Measurements from ENCODE around the gene PAOX.

The PAOX gene

GRCh38 chr10:133399123-133399601 is 20.1 kb downstream of the PAOX start:
- H2AFZ ChIP-seq (ENCODE audit: low read length, unreplicated experiment): no peak overlapping the region
- H3K4me3 ChIP-seq (ENCODE audit: low read depth, low read length): no peak overlapping the region
- peaks cover 7% of the 10 kb centered on the region for H3K4me1 ChIP-seq (ENCODE audit: control insufficient read depth, insufficient read depth, low read length, unreplicated experiment)
- H3K27me3 ChIP-seq (ENCODE audit: insufficient read depth, low read length): no peaks in the 10 kb centered on the region
- H3K27ac ChIP-seq (ENCODE audit: low read depth, low read length): no peak overlapping the region
- H3K36me3 ChIP-seq (ENCODE audit: insufficient read depth, low read length): peaks cover 15% of the 10 kb centered on the region; the same call in 1 of the 2 replicates
- peaks cover 39% of the 10 kb centered on the region for H3K79me2 ChIP-seq (ENCODE audit: control insufficient read depth, insufficient read depth, low read length, unreplicated experiment)

DNA sequence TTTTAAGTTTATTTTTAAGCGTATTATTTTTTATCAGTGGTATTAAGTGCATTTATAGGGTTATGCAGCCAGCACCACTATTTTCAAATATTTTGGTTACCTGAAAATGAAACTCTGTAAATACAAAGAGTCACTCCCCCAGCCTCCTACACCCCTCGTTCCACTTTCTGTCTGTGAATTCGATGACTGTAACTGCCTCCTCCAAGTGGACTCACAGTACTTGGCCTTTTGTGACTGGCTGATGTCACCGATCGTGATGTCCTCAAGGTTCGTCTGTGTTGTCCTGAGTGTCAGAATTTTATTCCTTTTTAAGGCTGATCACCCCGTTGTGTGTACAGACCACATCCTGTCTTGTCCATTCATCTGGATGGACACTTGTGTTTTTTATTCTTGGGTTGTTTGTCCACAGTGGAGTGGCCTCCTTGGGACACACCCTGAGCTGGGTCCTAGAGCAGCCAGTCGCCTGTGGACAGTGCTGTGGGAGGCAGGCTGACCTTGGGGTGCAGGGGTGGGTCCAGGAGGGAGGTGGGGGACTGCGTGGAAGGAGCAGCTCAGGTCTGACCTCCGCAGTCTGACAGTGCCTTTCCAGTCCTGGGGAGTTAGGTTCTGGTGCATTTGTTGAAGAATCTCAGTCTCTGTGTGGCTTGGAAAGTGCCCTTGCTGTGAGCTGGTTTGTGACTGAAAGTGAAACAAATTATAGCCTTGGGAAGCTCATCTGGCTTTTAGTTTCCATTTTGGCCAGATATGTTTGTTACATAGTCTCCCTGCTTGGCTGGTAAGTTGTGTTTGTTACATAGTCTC is 21.8 kb downstream of the PAOX start:
- peaks cover 20% of the 10 kb centered on the region; the same call in 1 of the 2 replicates for H3K36me3 ChIP-seq (ENCODE audit: insufficient read depth, low read length)
- peaks cover 11% of the 10 kb centered on the region for H3K4me1 ChIP-seq (ENCODE audit: control insufficient read depth, insufficient read depth, low read length, unreplicated experiment)
- H3K27me3 ChIP-seq (ENCODE audit: insufficient read depth, low read length): no peaks in the 10 kb centered on the region
- no peak overlapping the region for H3K27ac ChIP-seq (ENCODE audit: low read depth, low read length)
- H3K4me3 ChIP-seq (ENCODE audit: low read depth, low read length): no peak overlapping the region
- no peak overlapping the region for H2AFZ ChIP-seq (ENCODE audit: low read length, unreplicated experiment)
- peaks cover 27% of the 10 kb centered on the region for H3K79me2 ChIP-seq (ENCODE audit: control insufficient read depth, insufficient read depth, low read length, unreplicated experiment)

GRCh38 chr10:133401500-133401899 is 22.4 kb downstream of the PAOX start:
- Histone ChIP-seq H3K4me1 (ENCODE audit: control insufficient read depth, insufficient read depth, low read length, unreplicated experiment) (peaks cover 14% of the 10 kb centered on the region), H2AFZ (ENCODE audit: low read length, unreplicated experiment) (no peak overlapping the region), H3K36me3 (ENCODE audit: insufficient read depth, low read length) (peaks cover 20% of the 10 kb centered on the region; the same call in 1 of the 2 replicates), H3K4me3 (ENCODE audit: low read depth, low read length) (no peak overlapping the region), H3K79me2 (ENCODE audit: control insufficient read depth, insufficient read depth, low read length, unreplicated experiment) (peaks cover 21% of the 10 kb centered on the region), H3K27ac (ENCODE audit: low read depth, low read length) (no peak overlapping the region), H3K27me3 (ENCODE audit: insufficient read depth, low read length) (no peaks in the 10 kb centered on the region)

DNA sequence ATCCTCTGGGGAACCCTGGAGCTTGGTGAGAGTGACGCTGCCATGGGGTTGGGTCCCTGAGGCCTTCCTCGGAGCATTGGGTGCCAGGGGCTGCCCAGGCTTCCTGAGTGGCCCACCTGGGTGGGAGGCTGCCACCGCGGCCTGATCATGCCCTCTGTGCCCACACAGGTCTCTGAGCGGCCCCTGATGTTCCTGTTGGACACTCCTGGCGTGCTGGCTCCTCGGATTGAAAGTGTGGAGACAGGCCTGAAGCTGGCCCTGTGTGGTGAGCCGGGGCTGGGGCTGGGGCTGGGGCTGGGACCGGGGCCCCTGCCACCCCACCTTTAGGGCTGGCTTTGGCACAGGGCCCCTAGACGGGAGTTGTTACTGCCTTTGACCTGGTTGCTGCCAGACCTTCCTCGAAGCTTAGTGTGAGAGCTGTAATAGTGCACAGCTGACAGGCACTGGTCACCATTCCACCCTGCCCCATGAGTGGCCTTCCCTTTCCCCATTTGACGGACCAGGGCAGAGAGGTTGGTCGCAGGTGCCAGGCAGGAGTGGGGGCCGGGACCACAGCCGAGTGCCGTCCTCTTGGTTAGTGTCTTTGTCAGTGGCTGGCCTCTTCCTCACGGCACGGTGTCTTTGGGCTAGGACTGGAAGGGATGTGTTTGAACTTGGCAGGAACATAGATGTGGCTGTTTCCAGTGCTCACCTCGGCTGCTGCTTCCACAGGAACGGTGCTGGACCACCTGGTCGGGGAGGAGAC is 23.1 kb downstream of the PAOX start:
- Histone ChIP-seq H3K4me3 (ENCODE audit: low read depth, low read length) (no peak overlapping the region), H3K27ac (ENCODE audit: low read depth, low read length) (no peak overlapping the region), H2AFZ (ENCODE audit: low read length, unreplicated experiment) (no peak overlapping the region), H3K4me1 (ENCODE audit: control insufficient read depth, insufficient read depth, low read length, unreplicated experiment) (peaks cover 14% of the 10 kb centered on the region), H3K36me3 (ENCODE audit: insufficient read depth, low read length) (peaks cover 20% of the 10 kb centered on the region; the same call in 1 of the 2 replicates), H3K27me3 (ENCODE audit: insufficient read depth, low read length) (no peaks in the 10 kb centered on the region), H3K79me2 (ENCODE audit: control insufficient read depth, insufficient read depth, low read length, unreplicated experiment) (peaks cover 25% of the 10 kb centered on the region)

DNA sequence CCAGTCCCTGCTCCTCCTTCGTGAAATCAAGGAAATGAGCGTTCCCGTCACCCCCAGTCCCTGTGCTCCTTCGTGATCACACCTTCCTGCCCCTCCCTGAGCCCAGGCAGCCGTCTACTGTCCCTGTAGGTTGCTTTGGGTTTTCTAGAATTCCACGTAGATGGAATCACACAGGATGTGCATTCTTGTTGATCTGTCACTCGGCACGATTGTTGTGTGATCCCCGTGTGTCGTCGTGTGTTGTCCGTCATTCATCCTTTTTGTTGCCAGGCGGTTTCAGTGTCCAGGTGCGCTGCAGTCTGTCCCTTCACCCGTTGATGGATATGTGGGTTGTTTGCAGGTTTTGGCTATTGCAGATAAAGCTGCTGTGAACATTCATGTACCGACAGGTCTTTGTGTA is 24.3 kb downstream of the PAOX start:
- H3K36me3 ChIP-seq (ENCODE audit: insufficient read depth, low read length): peaks cover 28% of the 10 kb centered on the region
- no peak overlapping the region for H3K4me3 ChIP-seq (ENCODE audit: low read depth, low read length)

GRCh38 chr10:133403784-133404183 is 24.7 kb downstream of the PAOX start:
- no peak overlapping the region for H3K27ac ChIP-seq (ENCODE audit: low read depth, low read length)
- no peak overlapping the region for H2AFZ ChIP-seq (ENCODE audit: low read length, unreplicated experiment)
- H3K4me3 ChIP-seq (ENCODE audit: low read depth, low read length): no peak overlapping the region
- H3K4me1 ChIP-seq (ENCODE audit: control insufficient read depth, insufficient read depth, low read length, unreplicated experiment): peaks cover 14% of the 10 kb centered on the region
- peaks cover 33% of the 10 kb centered on the region for H3K79me2 ChIP-seq (ENCODE audit: control insufficient read depth, insufficient read depth, low read length, unreplicated experiment)
- no peaks in the 10 kb centered on the region for H3K27me3 ChIP-seq (ENCODE audit: insufficient read depth, low read length)
- peaks cover 32% of the 10 kb centered on the region for H3K36me3 ChIP-seq (ENCODE audit: insufficient read depth, low read length)

More for the DNA sequence above, 24.3 kb downstream of the PAOX start:
- Histone ChIP-seq H3K27me3 (ENCODE audit: insufficient read depth, low read length) (no peaks in the 10 kb centered on the region), H2AFZ (ENCODE audit: low read length, unreplicated experiment) (no peak overlapping the region), H3K79me2 (ENCODE audit: control insufficient read depth, insufficient read depth, low read length, unreplicated experiment) (peaks cover 33% of the 10 kb centered on the region), H3K4me1 (ENCODE audit: control insufficient read depth, insufficient read depth, low read length, unreplicated experiment) (peaks cover 14% of the 10 kb centered on the region), H3K27ac (ENCODE audit: low read depth, low read length) (no peak overlapping the region)

- Histone ChIP-seq H3K27me3 (ENCODE audit: insufficient read depth, low read length) (no peaks in the 10 kb centered on the region), H3K27ac (ENCODE audit: low read depth, low read length) (peak overlapping the region; percentile 13; the same call in 1 of the 2 replicates), H2AFZ (ENCODE audit: low read length, unreplicated experiment) (no peak overlapping the region), H3K79me2 (ENCODE audit: control insufficient read depth, insufficient read depth, low read length, unreplicated experiment) (peaks cover 36% of the 10 kb centered on the region), H3K4me1 (ENCODE audit: control insufficient read depth, insufficient read depth, low read length, unreplicated experiment) (peaks cover 14% of the 10 kb centered on the region), H3K4me3 (ENCODE audit: low read depth, low read length) (no peak overlapping the region), H3K36me3 (ENCODE audit: insufficient read depth, low read length) (peaks cover 43% of the 10 kb centered on the region)
Observed at GRCh38 chr10:133405272-133405671, 26.2 kb downstream of the PAOX start.

GRCh38 chr10:133405844-133406527 is 26.9 kb downstream of the PAOX start:
- peak overlapping the region; percentile 13; the same call in 1 of the 2 replicates for H3K27ac ChIP-seq (ENCODE audit: low read depth, low read length)
- no peaks in the 10 kb centered on the region for H3K27me3 ChIP-seq (ENCODE audit: insufficient read depth, low read length)
- peaks cover 38% of the 10 kb centered on the region for H3K79me2 ChIP-seq (ENCODE audit: control insufficient read depth, insufficient read depth, low read length, unreplicated experiment)
- no peak overlapping the region for H2AFZ ChIP-seq (ENCODE audit: low read length, unreplicated experiment)
- peaks cover 14% of the 10 kb centered on the region for H3K4me1 ChIP-seq (ENCODE audit: control insufficient read depth, insufficient read depth, low read length, unreplicated experiment)
- H3K4me3 ChIP-seq (ENCODE audit: low read depth, low read length): no peak overlapping the region
- H3K36me3 ChIP-seq (ENCODE audit: insufficient read depth, low read length): peaks cover 46% of the 10 kb centered on the region

DNA sequence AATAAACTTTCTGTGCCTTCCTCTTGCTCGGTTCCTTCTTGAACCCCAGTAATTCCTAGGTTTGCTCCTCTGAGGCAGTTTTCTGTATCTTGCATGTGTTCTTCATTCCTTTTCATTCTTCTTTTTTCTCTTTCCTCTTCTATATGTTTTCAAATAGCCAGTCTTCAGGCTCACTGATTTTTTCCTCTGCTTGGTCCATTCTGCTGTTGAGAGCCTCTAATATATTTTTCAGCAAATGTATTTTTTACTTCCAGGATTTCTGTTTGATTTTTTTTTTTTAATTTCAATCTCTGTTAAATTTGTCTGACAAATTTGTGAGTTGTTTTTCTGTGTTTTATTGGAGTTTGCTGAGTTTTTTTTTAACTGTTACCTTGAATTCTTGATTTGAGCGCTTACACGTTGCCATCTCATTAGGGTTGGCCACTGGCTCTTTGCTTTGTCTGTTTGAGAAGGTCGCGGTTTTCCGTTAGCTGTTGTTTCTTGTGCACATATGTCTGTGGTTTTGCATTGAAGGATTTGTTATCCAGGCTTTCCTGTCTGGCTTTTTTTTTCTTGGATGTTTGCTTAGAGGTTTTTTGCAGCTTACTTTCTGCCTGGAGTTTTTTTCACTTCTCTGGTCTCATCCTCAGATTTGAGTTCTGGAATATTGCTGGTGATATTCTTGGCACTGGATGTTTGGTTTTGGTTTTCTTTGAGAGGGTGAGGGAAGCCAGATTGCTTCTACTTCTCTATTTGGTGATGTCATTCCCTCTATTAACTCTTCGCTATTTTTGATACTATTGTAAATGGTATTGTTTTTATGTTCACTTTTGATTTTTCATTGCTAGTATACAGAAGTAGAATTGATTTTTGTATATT is 32.7 kb downstream of the PAOX start:
- no peak overlapping the region for H3K4me3 ChIP-seq (ENCODE audit: low read depth, low read length)
- peaks cover 42% of the 10 kb centered on the region for H3K79me2 ChIP-seq (ENCODE audit: control insufficient read depth, insufficient read depth, low read length, unreplicated experiment)
- no peaks in the 10 kb centered on the region for H3K4me1 ChIP-seq (ENCODE audit: control insufficient read depth, insufficient read depth, low read length, unreplicated experiment)
- no peaks in the 10 kb centered on the region for H3K27me3 ChIP-seq (ENCODE audit: insufficient read depth, low read length)
- H3K27ac ChIP-seq (ENCODE audit: low read depth, low read length): no peak overlapping the region
- H2AFZ ChIP-seq (ENCODE audit: low read length, unreplicated experiment): no peak overlapping the region
- H3K36me3 ChIP-seq (ENCODE audit: insufficient read depth, low read length): peaks cover 67% of the 10 kb centered on the region

DNA sequence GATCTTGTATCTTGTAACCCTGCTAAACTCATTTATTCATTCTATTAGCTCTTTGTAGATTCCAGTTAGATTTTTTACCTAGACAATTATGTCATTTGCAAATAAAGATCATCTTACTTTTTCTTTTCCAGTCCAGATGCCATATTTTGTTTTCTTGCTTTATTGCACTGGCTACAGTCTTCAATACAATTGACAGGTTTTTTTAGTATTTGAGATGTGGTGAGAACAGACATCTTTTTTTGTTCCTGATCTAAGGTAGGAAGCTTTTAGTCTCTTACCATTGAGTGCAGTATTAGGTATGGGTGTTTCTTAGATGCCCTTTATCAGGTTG is 33.3 kb downstream of the PAOX start:
- peaks cover 67% of the 10 kb centered on the region for H3K36me3 ChIP-seq (ENCODE audit: insufficient read depth, low read length)
- no peak overlapping the region for H3K4me3 ChIP-seq (ENCODE audit: low read depth, low read length)
- no peak overlapping the region for H2AFZ ChIP-seq (ENCODE audit: low read length, unreplicated experiment)
- no peak overlapping the region for H3K27ac ChIP-seq (ENCODE audit: low read depth, low read length)
- H3K27me3 ChIP-seq (ENCODE audit: insufficient read depth, low read length): no peaks in the 10 kb centered on the region
- H3K4me1 ChIP-seq (ENCODE audit: control insufficient read depth, insufficient read depth, low read length, unreplicated experiment): no peaks in the 10 kb centered on the region
- peaks cover 37% of the 10 kb centered on the region for H3K79me2 ChIP-seq (ENCODE audit: control insufficient read depth, insufficient read depth, low read length, unreplicated experiment)

All from ACC112 (cell line).